Neural progenitor cell (in vitro differentiated cells): ENCODE data around the gene COL23A1.

Experiments used
- CTCF ChIP-seq: fragments of 200-600 bp; sonication (generic); IDR thresholded peaks from 2 replicates; pipeline ENCODE4 v1.5.1; 2017; ENCODE audit warnings: antibody characterized with exemption, mild to moderate bottlenecking
- EZH2 ChIP-seq: fragments of 200-600 bp; sonication (generic); IDR thresholded peaks from 2 replicates; pipeline ENCODE4 v1.6.1; 2017; ENCODE audit warnings: antibody characterized with exemption, mild to moderate bottlenecking, moderate library complexity

DNA sequence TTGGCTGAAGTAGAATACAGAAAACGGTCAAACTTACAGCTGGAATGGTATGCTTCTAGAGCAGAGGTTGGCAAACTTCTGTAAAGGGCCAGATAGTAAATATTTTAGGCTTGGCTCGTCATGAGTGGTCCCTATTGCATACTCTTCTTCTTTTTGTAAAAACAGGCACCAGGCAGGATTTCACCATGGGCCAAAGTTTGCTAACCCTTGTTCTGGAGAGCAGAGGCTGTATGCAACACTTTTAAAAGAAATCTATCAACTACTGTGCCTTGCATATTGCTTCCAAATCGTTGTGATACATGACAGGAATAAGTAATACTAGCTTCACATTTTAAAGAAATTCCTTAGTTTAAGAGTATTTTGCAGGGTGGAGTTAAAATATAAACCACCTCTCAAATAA, 15.6 kb upstream of the COL23A1 start:
- TF ChIP-seq EZH2 (no peak), CTCF (no peak)
